H1 (cell line): ENCODE results near the gene AP1S3. TPM values are rescaled to one million over a fixed set of nuclear protein-coding genes. Genes with fewer than 3 reads are reported as not detected.

Experiments used
- GTF2F1 ChIP-seq: IDR thresholded peaks from 2 replicates; pipeline ENCODE4 v1.6.1; 2012; ENCODE audit warnings: low read depth, low read length, improper control_type of control experiment, borderline replicate concordance
- RFX5 ChIP-seq: IDR thresholded peaks from 2 replicates; pipeline ENCODE4 v1.6.1; 2011; ENCODE audit warnings: low read depth, low read length, improper control_type of control experiment, borderline replicate concordance
- SP2 ChIP-seq: IDR thresholded peaks from 2 replicates; pipeline ENCODE4 v1.6.1; 2012; ENCODE audit warnings: mild to moderate bottlenecking, low read length, inconsistent platforms
- SRF ChIP-seq: IDR thresholded peaks from 2 replicates; pipeline ENCODE4 v1.6.1; 2011; ENCODE audit warnings: mild to moderate bottlenecking, low read depth, low read length, moderate library complexity
- SUZ12 ChIP-seq: fragments of 200-600 bp; sonication (generic); IDR thresholded peaks from 2 replicates; pipeline ENCODE4 v1.6.1; 2012; ENCODE audit warnings: mild to moderate bottlenecking, inconsistent platforms, low read length, moderate library complexity, mixed read lengths
- TAF7 ChIP-seq: optimal IDR thresholded peaks from 2 replicates; pipeline ENCODE3; 2011; ENCODE audit warnings: low read depth, mild to moderate bottlenecking, inconsistent platforms, low read length, moderate library complexity, borderline replicate concordance
- TEAD4 ChIP-seq: IDR thresholded peaks from 2 replicates; pipeline ENCODE4 v1.6.1; 2012; ENCODE audit warnings: low read depth, low read length, inconsistent platforms, mixed read lengths
- polyA plus RNA-seq, 7 experiments: library from polyadenylated mRNA; depleted of rRNA in 3 of 7; stranded (reverse) in 5 of 7; unstranded in 2 of 7; fragments of >200 nt in 5 of 7; fragments of 200-250 nt in 2 of 7; gene quantifications; 1 replicate in 5 of 7; 2 replicates in 1 of 7; 4 replicates in 1 of 7; pipeline versions ENCODE4 v1.2.1 to v1.2.3, GENCODE V29; 2011 to 2013; ENCODE audit warnings: missing spikeins in 2 of 7, mixed read lengths in 2 of 7
- total RNA-seq: library from RNA; stranded (reverse); fragmentation: NEBNext Ultra II Directional; extraction: Animal tissue kit (Norgen Biotek cat#: 25700); gene quantifications from 2 replicates; pipeline ENCODE4 v1.2.1, GENCODE V29; 2021
- TF ChIP-seq, protein P1 (sequence below): IDR thresholded peaks from 2 replicates; pipeline ENCODE4 v1.6.1; 2011; ENCODE audit warnings: low read length, improper control_type of control experiment

The AP1S3 gene
- total and polyA plus RNA-seq, 2 of the 8 experiments (the other 6 are each of a cell fraction or from before 2014, with no cell fraction given) = 3.9 to 20.2 TPM

DNA sequence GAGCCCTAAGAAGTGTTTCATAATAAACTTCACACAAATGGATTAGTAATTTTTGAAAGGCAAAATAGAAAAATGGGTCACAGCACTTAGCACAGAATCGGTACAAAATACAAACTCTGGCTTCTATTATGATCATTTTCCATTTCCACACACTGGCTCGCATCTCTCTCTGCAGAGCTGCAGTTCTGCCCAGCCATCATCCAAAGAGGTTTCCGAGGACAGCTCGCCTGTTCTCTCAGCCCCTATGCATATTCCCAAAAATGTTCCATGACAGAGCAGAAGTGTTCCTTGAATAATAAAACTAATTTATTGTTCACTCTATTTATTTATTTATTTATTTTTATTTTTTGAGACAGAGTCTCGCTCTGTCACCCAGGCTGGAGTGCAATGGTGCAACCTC is 115.6 kb downstream of the AP1S3 start (continued):
- TF ChIP-seq SUZ12 (no peak), RFX5 (no peak), TEAD4 (no peak), TAF7 (no peak), SRF (no peak), SP2 (no peak), GTF2F1 (no peak)
- TF ChIP-seq, protein P1, sequence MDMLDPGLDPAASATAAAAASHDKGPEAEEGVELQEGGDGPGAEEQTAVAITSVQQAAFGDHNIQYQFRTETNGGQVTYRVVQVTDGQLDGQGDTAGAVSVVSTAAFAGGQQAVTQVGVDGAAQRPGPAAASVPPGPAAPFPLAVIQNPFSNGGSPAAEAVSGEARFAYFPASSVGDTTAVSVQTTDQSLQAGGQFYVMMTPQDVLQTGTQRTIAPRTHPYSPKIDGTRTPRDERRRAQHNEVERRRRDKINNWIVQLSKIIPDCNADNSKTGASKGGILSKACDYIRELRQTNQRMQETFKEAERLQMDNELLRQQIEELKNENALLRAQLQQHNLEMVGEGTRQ = no peak
